ENCODE measurements around the gene FOXL3. TPM values are rescaled to one million over a fixed set of nuclear protein-coding genes. Genes with fewer than 3 reads are reported as not detected.

The FOXL3 gene
- total and polyA plus RNA-seq, 8 donors, result not detected

GRCh38 chr7:265192-265997, 24.6 kb upstream of the FOXL3 start:
- Histone ChIP-seq H3K4me3 (no peak overlapping the region), H3K36me3 (peaks cover 11 to 20% (median 17%) of the 10 kb centered on the region in 4 donors), H3K4me1 (peaks cover 9 to 36% (median 20%) of the 10 kb centered on the region in 4 donors), H3K27me3 (peaks cover 0 to 10% (median 0%) of the 10 kb centered on the region in 3 donors), H3K9me3 (peaks cover 0 to 30% (median 11%) of the 10 kb centered on the region in 4 donors), H3K27ac (peak overlapping the region; percentile 74 to 82 (median 78))
- intact Hi-C loops (cut with DNase I; ENCODE audit: low total_unique reads), result no loop called here
- DNase-seq, result no peak
- TF ChIP-seq POLR2AphosphoS5 (IDR thresholded peaks at IDR 0.05) (no peak), POLR2A (IDR thresholded peaks at IDR 0.05) (no peak), CTCF (IDR thresholded peaks at IDR 0.05) (no peak), EP300 (IDR thresholded peaks at IDR 0.05) (no peak)
- 37 to 54% (median 44%) methylated on average over 23 to 25 of the region's 25 CpGs for WGBS, 5 donors

- TF ChIP-seq CTCF (IDR thresholded peaks at IDR 0.05) (no peak), EP300 (IDR thresholded peaks at IDR 0.05) (no peak), POLR2AphosphoS5 (IDR thresholded peaks at IDR 0.05) (no peak), POLR2A (IDR thresholded peaks at IDR 0.05) (no peak)
- Histone ChIP-seq H3K36me3 (peaks cover 3 to 12% (median 8%) of the 10 kb centered on the region in 4 donors), H3K27me3 (peaks cover 0 to 11% (median 0%) of the 10 kb centered on the region in 3 donors), H3K4me1 (peaks cover 9 to 36% (median 20%) of the 10 kb centered on the region in 4 donors), H3K9me3 (peaks cover 0 to 27% (median 11%) of the 10 kb centered on the region in 4 donors), H3K27ac (peak overlapping the region in 3 of 5 donors; percentile 74 to 80 (median 78)), H3K4me3 (no peak overlapping the region)
- WGBS, 5 donors, result 61 to 79% (median 71%) methylated on average over 11 to 22 of the region's 22 CpGs
- intact Hi-C loops (cut with DNase I; ENCODE audit: low total_unique reads), result no loop called here
- DNase-seq, result peak in 1 of 2 donors; percentile 45
These were observed 23.7 kb upstream of the FOXL3 start for GRCh38 chr7:265998-266850.

- peak; percentile 57 to 89 for DNase-seq
- Histone ChIP-seq H3K4me3 (no peak overlapping the region), H3K36me3 (peaks cover 0 to 2% (median under 1%) of the 10 kb centered on the region in 4 donors), H3K27ac (no peak overlapping the region), H3K27me3 (peaks cover 0 to 11% (median 0%) of the 10 kb centered on the region in 3 donors), H3K9me3 (peaks cover under 1 to 20% (median 7%) of the 10 kb centered on the region in 4 donors), H3K4me1 (peaks cover 9 to 36% (median 20%) of the 10 kb centered on the region in 4 donors)
- intact Hi-C loops (cut with DNase I; ENCODE audit: low total_unique reads), result no loop called here
- 69 to 83% (median 77%) methylated on average over 20 to 45 of the region's 45 CpGs for WGBS, 5 donors
- TF ChIP-seq CTCF (IDR thresholded peaks at IDR 0.05) (peak in 5 of 7 experiments; percentile 28 to 67 (median 30)), EP300 (IDR thresholded peaks at IDR 0.05) (no peak), POLR2A (IDR thresholded peaks at IDR 0.05) (no peak), POLR2AphosphoS5 (IDR thresholded peaks at IDR 0.05) (peak in 1 of 3 donors; percentile 28)
These were observed 22.8 kb upstream of the FOXL3 start for GRCh38 chr7:266851-267840.
